ENCODE data around the gene IVNS1ABP. TPM values are rescaled to one million over a fixed set of nuclear protein-coding genes. Genes with fewer than 3 reads are reported as not detected.

The IVNS1ABP gene
- total RNA-seq, 1 experiment from 2014 or later = 57.9 TPM

GRCh38 chr1:185295091-185295490 is 22.0 kb downstream of the IVNS1ABP start (continued):
- TF ChIP-seq, protein P1, sequence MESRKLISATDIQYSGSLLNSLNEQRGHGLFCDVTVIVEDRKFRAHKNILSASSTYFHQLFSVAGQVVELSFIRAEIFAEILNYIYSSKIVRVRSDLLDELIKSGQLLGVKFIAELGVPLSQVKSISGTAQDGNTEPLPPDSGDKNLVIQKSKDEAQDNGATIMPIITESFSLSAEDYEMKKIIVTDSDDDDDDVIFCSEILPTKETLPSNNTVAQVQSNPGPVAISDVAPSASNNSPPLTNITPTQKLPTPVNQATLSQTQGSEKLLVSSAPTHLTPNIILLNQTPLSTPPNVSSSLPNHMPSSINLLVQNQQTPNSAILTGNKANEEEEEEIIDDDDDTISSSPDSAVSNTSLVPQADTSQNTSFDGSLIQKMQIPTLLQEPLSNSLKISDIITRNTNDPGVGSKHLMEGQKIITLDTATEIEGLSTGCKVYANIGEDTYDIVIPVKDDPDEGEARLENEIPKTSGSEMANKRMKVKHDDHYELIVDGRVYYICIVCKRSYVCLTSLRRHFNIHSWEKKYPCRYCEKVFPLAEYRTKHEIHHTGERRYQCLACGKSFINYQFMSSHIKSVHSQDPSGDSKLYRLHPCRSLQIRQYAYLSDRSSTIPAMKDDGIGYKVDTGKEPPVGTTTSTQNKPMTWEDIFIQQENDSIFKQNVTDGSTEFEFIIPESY (IDR thresholded peaks at IDR 0.05; ENCODE audit: extremely low read depth, insufficient replicate concordance, low read length) = no peak
- TF ChIP-seq FOSL1 (IDR thresholded peaks at IDR 0.05; ENCODE audit: low read depth) (no peak), ELF1 (IDR thresholded peaks at IDR 0.05; ENCODE audit: borderline replicate concordance, low read depth) (no peak), ZNF274 (IDR thresholded peaks at IDR 0.05; ENCODE audit: low read depth, low read length) (no peak), CTCF (IDR thresholded peaks at IDR 0.05 in 2 of 3, conservative IDR thresholded peaks at IDR 0.05 in 1 of 3; ENCODE audit: borderline replicate concordance in 1 of 3, insufficient read depth in 1 of 3, low read depth in 2 of 3, low read length in 2 of 3) (no peak), ZFX (IDR thresholded peaks at IDR 0.05) (no peak)

DNA sequence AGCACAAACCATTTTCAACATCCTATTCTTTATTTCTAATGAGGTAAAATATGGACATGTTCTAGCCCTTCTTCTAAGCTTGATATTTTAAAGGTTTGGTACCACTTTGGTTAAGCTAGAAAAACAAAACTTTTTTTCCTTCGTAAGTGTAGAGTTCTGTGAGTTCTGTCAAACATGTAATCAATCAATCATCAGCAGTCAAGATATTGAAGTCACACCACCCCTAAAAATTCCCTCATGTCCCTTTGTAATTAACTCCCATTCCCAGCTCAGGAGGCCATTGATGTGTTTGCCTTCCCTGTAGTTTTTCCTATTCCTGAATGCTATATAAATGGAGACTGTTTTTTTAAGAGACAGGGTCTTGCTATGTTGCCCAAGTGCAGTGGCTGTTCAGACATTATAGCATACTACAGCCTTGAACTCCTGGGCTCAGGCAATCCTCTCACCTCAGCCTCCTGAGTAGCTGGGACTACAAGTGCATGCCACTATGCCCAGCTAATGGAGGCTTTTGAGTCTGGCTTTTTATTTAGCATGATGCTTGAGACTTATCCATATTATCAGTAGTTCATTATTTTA is 23.0 kb downstream of the IVNS1ABP start:
- Histone ChIP-seq H4K20me1 (ENCODE audit: insufficient read depth) (no peaks in the 10 kb centered on the region), H2AFZ (ENCODE audit: low read depth, low read length, poor library complexity, severe bottlenecking) (no peak overlapping the region), H3K36me3 (ENCODE audit: control insufficient read depth in 1 of 2, insufficient read depth in 2 of 2, low read length in 2 of 2) (peaks cover 27 to 31% of the 10 kb centered on the region in 2 experiments; a peak in 3 of 4 replicates), H3K4me2 (ENCODE audit: low read length) (no peak overlapping the region), H3K9me2 (ENCODE audit: insufficient read depth) (no peaks in the 10 kb centered on the region), H3K9ac (ENCODE audit: low read length) (no peak overlapping the region), H3K27me3 (ENCODE audit: insufficient read depth, low read length) (no peaks in the 10 kb centered on the region), H3K27ac (ENCODE audit: low read depth, low read length) (no peak overlapping the region), H3K9me3 (ENCODE audit: control insufficient read depth in 1 of 2, insufficient read depth in 1 of 2, low read depth in 1 of 2, low read length in 2 of 2) (no peaks in the 10 kb centered on the region), H3K4me1 (ENCODE audit: control insufficient read depth in 1 of 2, insufficient read depth in 2 of 2, low read length in 2 of 2) (no peaks in the 10 kb centered on the region), H3K79me2 (ENCODE audit: insufficient read depth, low read length) (no peaks in the 10 kb centered on the region), H3K4me3 (replicated peaks in 1 of 2; ENCODE audit: low read depth in 1 of 2, low read length in 2 of 2) (no peak overlapping the region)
- ChIA-PET RAD21 (ENCODE audit: low non-redundant PET in 1 of 2, low total read pairs in 2 of 2, uncharacterized antibody in 2 of 2, unreplicated experiment in 2 of 2) (no interaction called here), POLR2A (no interaction called here), CTCF (no interaction called here)
- ATAC-seq (no peak), DNase-seq (ENCODE audit: low read depth, low spot score) (no peak)
- BruUV-seq (replicated peaks) = no TSS peak
- intact Hi-C loops (cut with micrococcal nuclease) = no loop called here
- TF ChIP-seq CEBPB (IDR thresholded peaks at IDR 0.05; ENCODE audit: low read depth) (no peak), EGR1 (IDR thresholded peaks at IDR 0.05; ENCODE audit: low read depth) (no peak), ZFX (IDR thresholded peaks at IDR 0.05) (no peak), CBX3 (IDR thresholded peaks at IDR 0.05; ENCODE audit: low read depth) (no peak), TCF7L2 (IDR thresholded peaks at IDR 0.05; ENCODE audit: borderline replicate concordance, extremely low read depth, insufficient read depth, insufficient read length) (no peak), JUND (IDR thresholded peaks at IDR 0.05) (no peak), ZNF274 (IDR thresholded peaks at IDR 0.05; ENCODE audit: low read depth, low read length) (no peak), FOSL1 (IDR thresholded peaks at IDR 0.05; ENCODE audit: low read depth) (no peak), RAD21 (IDR thresholded peaks at IDR 0.05; ENCODE audit: low read depth) (no peak), SP1 (IDR thresholded peaks at IDR 0.05; ENCODE audit: low read depth) (no peak), REST (IDR thresholded peaks at IDR 0.05; ENCODE audit: low read depth) (no peak)
- TF ChIP-seq, protein P2, sequence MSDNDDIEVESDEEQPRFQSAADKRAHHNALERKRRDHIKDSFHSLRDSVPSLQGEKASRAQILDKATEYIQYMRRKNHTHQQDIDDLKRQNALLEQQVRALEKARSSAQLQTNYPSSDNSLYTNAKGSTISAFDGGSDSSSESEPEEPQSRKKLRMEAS (IDR thresholded peaks at IDR 0.05) = no peak
- TF ChIP-seq, protein P1 (IDR thresholded peaks at IDR 0.05; ENCODE audit: extremely low read depth, insufficient replicate concordance, low read length) = no peak

Measured in HCT116 (cell line).